GM12891 (cell line): ENCODE data around the gene PRELP.

Experiments used
- DNase-seq: peaks from one replicate; pipeline ENCODE4 v3.0.0; 2011; ENCODE audit warnings: low spot score; ENCODE audit not compliant: insufficient read length
- FAIRE-seq: peaks from 2 replicates; lab custom pipeline; 2011; peaks lifted over from hg19 to GRCh38; lab: Jason Lieb, UNC
- PAX5 ChIP-seq: IDR thresholded peaks from 2 replicates; pipeline ENCODE4 v1.6.1; 2011; ENCODE audit warnings: low read length, moderate library complexity, mild to moderate bottlenecking; ENCODE audit not compliant: insufficient read depth, severe bottlenecking
- POLR2A ChIP-seq: IDR thresholded peaks from 2 replicates; pipeline ENCODE4 v1.6.1; 2011; ENCODE audit warnings: low read depth, low read length, control low read depth
- POLR2AphosphoS5 ChIP-seq: IDR thresholded peaks from 2 replicates; pipeline ENCODE4 v1.6.1; 2011; ENCODE audit warnings: low read depth, low read length, control low read depth
- POU2F2 ChIP-seq: IDR thresholded peaks from 2 replicates; pipeline ENCODE4 v1.6.1; 2011; ENCODE audit warnings: low read depth, mild to moderate bottlenecking, control low read depth, low read length, moderate library complexity
- SPI1 ChIP-seq: IDR thresholded peaks from 2 replicates; pipeline ENCODE4 v1.6.1; 2011; ENCODE audit warnings: low read depth, low read length, control low read depth
- TAF1 ChIP-seq: IDR thresholded peaks from 2 replicates; pipeline ENCODE4 v1.6.1; 2011; ENCODE audit warnings: low read depth, low read length, control low read depth

PRELP gene

DNA sequence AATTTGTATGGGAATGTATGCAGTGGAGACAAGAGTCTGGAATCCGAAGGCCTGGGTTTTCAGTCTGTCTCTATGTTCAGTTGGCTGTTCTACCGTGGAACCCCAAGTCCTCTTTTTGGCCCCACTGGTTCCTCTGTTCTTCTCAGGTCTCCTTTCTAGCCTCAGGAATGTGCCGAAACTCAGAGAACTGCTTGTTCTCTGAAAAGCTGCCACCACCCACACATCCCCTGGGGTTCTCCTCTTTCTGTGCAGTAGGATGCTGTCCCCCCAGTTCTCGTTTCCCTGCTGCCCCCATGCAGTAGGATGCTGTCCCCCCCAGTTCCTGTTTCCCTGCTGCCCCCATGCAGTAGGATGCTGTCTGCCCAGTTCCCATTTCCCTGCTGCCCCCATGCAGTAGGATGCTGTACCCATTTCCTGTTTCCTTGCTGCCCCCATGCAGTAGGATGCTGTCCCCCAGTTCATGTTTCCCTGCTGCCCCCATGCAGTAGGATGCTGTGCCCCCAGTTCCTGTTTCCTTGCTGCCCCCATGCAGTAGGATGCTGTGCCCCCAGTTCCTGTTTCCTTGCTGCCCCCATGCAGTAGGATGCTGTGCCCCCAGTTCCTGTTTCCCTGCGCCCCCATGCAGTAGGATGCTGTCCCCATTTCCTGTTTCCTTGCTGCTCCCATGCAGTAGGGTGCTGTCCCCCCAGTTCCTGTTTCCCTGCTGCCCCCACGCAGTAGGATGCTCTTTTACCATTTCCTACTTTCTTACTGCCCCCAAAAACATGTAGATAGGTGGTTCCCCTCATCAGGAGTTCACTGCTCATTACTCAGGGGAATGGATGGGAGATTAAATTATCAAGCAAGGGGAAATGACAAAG is 53.6 kb downstream of the PRELP start:
- TF ChIP-seq POLR2AphosphoS5 = no peak
- TF ChIP-seq PAX5 = no peak
- no peak for TF ChIP-seq TAF1
- TF ChIP-seq POLR2A = no peak
- no peak for TF ChIP-seq POU2F2
- no peak for TF ChIP-seq SPI1
- FAIRE-seq (no peak), DNase-seq (no peak)

DNA sequence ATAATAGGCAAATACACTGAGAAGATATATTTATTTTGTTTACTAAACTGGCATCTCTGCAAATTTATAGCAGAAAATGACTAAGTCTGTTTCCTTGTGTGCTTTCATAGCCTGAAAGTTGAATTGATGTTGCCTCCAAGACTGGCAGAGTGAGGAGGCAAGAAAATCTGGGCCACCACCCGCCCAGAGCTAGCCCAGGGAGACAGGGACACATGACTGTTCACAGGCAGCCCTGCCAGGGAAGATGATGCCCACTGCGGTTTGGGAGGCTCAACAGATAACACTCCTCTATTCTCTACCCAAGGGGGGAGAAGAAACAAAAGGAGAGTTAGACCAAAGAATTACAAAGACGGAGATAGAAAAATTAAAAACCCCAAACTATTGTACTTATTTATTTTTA is 55.5 kb downstream of the PRELP start:
- TF ChIP-seq PAX5 (no peak), POLR2A (no peak), POU2F2 (no peak), TAF1 (no peak), SPI1 (no peak), POLR2AphosphoS5 (no peak)
- FAIRE-seq = no peak
- no peak for DNase-seq

GRCh38 chr1:203534012-203534411 is 58.4 kb downstream of the PRELP start:
- DNase-seq (no peak), FAIRE-seq (no peak)
- TF ChIP-seq POU2F2 (no peak), POLR2AphosphoS5 (no peak), PAX5 (no peak), TAF1 (no peak), SPI1 (no peak), POLR2A (no peak)

DNA sequence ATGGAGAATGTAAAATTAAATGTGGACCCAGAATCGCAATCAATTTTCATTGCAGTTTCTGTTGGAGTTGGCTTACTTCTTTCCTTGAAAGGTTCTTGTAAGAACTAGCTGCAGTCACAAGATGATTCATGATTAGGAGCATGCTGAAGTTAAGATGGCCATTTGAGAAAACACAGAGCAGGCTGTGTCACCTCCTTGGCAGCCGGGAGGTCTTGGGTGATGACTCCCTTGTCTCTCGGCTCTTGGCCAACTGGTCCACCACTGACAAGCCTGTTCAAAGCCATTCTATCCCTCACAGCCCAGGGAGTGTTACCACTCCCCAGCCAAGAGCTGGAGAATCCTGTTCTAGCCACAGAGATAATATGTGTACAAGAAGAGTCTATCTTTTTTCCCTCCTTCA is 58.9 kb downstream of the PRELP start:
- TF ChIP-seq POLR2A = no peak
- TF ChIP-seq POU2F2 = no peak
- no peak for TF ChIP-seq SPI1
- no peak for TF ChIP-seq POLR2AphosphoS5
- TF ChIP-seq PAX5 = no peak
- TF ChIP-seq TAF1 = no peak
- DNase-seq (no peak), FAIRE-seq (no peak)

DNA sequence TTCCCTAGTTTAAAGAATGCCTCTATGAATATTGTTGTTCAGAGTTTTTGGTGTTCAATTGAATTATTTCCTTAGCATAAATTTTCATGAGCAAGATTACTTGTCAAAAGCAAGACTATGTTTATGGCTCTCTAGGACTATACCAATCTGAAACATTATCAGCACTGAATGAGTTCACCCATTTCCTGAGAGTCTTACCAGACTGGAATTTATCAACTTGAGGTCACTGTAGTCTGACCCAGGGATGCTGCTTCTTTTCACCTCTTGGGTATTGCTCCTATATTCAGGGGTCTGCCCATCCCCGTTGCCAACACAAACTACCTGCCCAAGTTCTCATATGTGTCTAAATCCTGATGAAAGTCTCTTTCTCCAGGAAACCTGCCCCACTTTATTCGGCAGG is 61.0 kb downstream of the PRELP start:
- DNase-seq (no peak), FAIRE-seq (no peak)
- TF ChIP-seq POLR2A (no peak), POLR2AphosphoS5 (no peak), SPI1 (no peak), POU2F2 (no peak), PAX5 (no peak), TAF1 (no peak)

- FAIRE-seq (no peak), DNase-seq (no peak)
- no peak for TF ChIP-seq POLR2AphosphoS5
- no peak for TF ChIP-seq PAX5
- no peak for TF ChIP-seq TAF1
- no peak for TF ChIP-seq POU2F2
- TF ChIP-seq SPI1 = no peak
- TF ChIP-seq POLR2A = no peak
These were observed 61.4 kb downstream of the PRELP start for GRCh38 chr1:203536980-203537455.

DNA sequence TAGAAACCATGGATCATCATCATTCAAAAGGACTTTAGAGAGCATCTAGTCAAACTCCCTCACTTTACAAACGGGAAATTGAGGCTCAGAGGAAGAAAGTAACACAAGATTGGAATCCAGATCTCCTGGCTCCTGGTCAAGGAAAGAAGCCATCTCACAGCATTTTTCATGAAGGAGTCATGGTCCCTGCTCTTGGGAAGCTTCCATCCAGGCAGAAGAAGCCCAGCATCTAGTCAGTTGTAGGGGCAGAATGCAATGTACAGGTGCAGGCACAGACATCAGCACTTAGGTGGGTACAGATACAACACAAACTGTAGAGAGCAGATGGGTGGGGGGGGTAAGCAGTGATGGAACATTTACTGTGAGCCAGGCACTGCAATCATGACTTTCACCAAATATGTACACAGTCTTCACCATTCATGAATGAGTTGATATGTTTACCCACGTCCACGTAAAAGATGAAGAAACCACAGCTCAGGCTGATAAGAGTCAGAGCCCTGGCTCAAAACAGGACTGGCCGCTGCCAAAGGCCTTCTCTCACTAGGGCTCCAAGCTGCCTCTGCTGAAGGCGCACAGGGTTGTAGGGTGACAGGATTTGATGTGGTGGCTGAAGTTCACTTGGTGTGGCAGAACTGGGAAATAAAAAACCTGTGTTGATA is 62.3 kb downstream of the PRELP start:
- no peak for DNase-seq
- no peak for TF ChIP-seq TAF1
- no peak for TF ChIP-seq POLR2A
- TF ChIP-seq SPI1 = no peak
- TF ChIP-seq PAX5 = no peak
- TF ChIP-seq POLR2AphosphoS5 = no peak
- no peak for TF ChIP-seq POU2F2
- no peak for FAIRE-seq

DNA sequence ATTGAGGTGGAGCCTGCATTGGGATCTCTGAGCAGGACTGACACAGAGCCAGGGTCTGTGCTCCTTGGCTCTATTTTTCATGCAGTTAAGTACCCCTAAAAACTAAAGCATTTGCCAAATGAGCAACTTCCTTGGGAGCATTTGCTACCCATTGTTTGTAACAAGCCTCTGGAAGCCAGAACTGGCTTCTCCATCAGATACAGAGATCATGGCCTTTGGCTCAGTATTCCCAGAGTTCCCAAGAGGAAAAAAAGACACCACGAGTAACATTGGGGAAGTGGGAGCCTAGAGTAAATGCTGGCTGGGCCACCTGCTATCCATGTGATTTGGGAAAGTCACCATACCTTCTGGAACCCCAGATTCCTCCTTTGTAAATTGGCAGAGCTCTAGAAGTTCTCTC is 63.1 kb downstream of the PRELP start:
- FAIRE-seq (no peak), DNase-seq (no peak)
- TF ChIP-seq POU2F2 = no peak
- no peak for TF ChIP-seq TAF1
- no peak for TF ChIP-seq SPI1
- TF ChIP-seq POLR2A = no peak
- TF ChIP-seq PAX5 = no peak
- no peak for TF ChIP-seq POLR2AphosphoS5

DNA sequence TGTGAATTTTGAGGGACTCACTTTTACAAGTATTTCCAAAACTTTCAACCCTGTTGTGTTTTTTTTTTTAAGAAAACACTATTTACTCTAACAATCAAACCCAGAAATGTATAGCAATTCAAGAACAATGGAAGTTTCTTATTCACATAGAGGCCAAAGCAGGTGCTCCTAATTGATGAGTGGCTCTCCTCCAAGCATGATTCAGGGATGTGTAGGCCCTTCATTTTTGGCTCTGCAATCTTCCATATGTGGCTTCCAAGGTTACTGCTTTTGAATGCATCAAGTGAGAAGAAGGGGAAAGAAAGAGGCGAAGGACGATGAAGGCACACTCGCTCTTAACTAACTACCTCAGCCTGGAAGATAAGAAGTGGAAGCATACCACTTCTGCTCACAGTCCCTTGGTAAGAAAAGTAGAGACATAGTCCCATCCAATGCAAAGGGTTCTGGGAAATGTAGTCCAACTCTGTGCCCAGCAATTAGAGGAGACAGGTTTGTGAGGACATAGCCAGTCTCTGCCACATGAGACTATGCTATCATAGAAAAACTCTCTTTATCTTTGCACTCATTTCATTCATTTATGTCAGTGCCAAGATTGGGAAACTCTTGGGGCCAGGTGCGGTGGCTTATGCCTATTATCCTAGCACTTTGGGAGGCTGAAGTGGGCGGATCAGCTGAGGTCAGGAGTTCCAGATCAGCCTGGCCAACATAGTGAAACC is 64.4 kb downstream of the PRELP start:
- DNase-seq (no peak), FAIRE-seq (no peak)
- TF ChIP-seq POLR2AphosphoS5 (no peak), PAX5 (no peak), POU2F2 (no peak), SPI1 (no peak), POLR2A (no peak), TAF1 (no peak)
